GM18520 (cell line): ENCODE results near the gene SMAD3.

Experiments used
- ATAC-seq: cut with Tn5 transposase; IDR thresholded peaks from one replicate; pipeline ENCODE4 v1.9.1; 2021; ENCODE audit not compliant: unreplicated experiment

Gene SMAD3

GRCh38 chr15:67156834-67157233 is 91.4 kb downstream of the SMAD3 start:
- no peak for ATAC-seq

GRCh38 chr15:67157521-67158252 is 92.3 kb downstream of the SMAD3 start:
- ATAC-seq = no peak

DNA sequence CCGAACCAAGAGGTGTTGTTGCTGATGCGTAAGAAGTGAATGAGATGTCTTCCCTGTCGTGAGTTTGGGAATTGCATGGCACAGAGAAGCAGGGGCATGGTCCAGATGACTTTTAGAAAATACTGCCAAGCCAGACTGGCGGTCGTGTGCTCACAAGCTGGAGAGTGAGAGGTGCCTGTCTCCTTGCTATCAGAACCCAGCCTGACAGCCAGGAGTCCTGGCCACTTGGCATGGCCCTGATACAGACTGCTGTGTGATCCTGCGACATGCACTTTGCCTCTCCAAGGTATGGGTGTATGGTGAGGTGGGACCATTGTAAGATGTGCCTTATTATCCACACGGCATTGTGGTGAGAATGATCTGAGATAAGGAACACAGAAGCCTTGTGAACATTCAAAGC is 93.0 kb downstream of the SMAD3 start:
- ATAC-seq = no peak

- ATAC-seq = no peak
These were observed 96.0 kb downstream of the SMAD3 start for GRCh38 chr15:67161412-67161811.

GRCh38 chr15:67161881-67162280 is 96.5 kb downstream of the SMAD3 start:
- ATAC-seq = no peak

DNA sequence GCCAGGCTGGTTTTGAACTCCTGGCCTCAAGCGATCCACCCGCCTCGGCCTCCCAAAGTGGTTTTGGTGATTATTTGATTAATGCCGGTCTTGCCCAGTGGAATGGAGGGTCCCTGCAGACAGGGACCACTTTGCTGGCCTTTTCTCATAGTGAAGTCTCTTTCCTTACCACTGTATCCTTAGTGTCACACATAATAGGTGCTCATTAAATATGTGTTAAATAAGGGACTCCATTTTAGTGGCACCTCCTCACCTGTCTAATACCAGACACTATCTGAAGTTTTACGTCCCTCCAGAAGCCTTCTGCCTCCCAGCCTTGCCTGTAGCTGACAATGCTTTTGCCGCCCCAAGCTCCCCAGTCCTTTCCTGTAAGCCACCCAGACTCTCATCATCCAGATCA is 97.8 kb downstream of the SMAD3 start:
- no peak for ATAC-seq

- ATAC-seq = no peak
These were observed 99.0 kb downstream of the SMAD3 start for GRCh38 chr15:67164401-67164791.

GRCh38 chr15:67164811-67165253 is 99.4 kb downstream of the SMAD3 start:
- ATAC-seq = no peak

DNA sequence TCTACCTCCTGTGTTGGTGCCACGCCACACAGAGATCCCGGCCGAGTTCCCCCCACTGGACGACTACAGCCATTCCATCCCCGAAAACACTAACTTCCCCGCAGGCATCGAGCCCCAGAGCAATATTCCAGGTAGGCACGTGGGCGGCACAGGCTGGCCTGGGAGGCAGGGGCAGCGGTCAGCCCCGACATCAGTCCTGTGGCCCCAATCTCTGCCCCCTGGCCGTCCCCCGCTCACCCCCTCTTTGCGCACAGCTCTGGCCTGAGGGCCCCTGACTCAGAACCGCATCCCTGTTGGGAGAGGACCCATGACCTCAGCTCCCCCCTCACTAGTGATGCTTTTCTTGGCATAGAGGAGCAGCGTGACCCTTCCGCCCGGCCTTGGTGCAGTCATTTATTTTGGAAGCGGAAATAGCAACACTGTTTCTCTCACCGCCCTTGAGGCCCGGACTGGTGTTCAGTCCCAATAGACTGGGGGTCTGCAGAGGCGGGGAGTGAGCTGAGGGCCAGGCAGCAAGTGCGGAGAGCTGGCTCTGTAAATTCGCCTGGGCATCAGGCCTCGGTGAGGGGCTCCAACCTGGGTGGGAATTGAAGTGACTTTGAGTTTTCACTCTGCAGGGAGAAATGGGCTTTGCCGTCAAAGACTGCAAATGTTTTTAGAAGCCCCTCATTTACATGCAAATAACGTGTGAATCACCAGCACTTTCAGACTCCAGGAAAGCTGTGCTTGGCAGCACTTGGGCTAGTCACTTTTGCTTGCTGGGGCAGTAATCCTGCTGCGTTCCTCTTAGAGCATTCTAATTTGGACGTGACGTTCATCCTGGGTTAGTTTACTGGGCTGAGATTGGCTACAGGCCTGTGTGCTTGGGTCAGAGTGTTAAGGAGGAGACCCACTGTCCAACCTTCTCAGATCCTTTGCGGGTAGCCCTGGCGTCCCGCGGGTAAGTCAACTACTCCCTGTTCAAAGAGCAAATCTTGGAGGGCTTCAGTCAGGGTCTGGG is 100.2 kb downstream of the SMAD3 start:
- ATAC-seq = no peak

DNA sequence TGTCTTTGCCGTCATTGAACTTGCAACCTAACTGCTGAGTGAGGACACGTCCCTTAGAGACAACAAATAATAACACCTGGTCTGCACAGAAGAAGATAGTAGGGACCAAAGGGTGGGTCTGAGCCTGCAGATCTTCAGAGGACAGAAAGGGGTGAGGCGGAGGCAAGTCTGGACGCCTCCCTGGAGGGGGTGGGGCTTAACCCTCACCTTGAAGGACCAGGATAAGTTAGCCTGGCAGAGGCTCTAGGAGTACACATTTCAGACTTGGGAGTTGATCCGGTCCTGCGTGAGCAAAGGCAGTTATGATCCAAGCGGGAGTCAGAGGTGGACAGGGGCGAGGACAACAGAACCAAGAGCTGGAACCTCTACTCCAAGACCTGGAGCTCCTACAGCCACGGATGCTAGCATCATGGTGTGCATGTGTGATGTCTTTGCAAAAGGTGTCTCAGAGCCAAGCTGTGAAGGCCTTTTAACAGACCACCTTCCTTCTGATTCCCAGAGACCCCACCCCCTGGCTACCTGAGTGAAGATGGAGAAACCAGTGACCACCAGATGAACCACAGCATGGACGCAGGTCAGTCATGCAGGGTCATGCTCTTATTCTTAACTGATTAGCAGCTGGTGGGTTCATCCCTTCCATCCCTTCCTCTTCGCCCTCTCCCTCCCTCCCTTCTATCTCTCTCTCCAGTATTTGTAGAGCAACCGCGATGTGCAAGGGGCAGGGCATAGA is 101.0 kb downstream of the SMAD3 start:
- ATAC-seq = no peak

GRCh38 chr15:67167091-67167490 is 101.7 kb downstream of the SMAD3 start:
- ATAC-seq = no peak

DNA sequence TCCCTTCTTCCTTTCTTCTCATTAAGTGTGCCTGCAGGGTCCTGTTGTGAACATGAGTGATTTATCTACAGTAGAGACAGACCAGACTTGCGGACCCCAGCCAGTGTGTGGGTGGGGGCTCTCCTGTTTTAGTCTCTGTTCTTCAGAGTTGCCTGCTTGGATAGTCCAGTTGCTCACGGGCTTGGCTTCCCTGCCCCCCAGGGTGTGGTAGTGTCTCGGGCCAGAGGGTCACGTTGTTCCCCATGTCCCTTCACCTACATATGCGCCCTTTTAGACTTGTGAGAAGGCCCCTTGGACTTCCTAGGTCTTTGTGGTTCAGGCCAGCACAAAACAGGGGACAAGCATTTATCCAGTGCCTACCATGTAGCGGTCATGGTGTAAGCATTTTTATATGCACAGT is 103.3 kb downstream of the SMAD3 start:
- ATAC-seq = no peak

DNA sequence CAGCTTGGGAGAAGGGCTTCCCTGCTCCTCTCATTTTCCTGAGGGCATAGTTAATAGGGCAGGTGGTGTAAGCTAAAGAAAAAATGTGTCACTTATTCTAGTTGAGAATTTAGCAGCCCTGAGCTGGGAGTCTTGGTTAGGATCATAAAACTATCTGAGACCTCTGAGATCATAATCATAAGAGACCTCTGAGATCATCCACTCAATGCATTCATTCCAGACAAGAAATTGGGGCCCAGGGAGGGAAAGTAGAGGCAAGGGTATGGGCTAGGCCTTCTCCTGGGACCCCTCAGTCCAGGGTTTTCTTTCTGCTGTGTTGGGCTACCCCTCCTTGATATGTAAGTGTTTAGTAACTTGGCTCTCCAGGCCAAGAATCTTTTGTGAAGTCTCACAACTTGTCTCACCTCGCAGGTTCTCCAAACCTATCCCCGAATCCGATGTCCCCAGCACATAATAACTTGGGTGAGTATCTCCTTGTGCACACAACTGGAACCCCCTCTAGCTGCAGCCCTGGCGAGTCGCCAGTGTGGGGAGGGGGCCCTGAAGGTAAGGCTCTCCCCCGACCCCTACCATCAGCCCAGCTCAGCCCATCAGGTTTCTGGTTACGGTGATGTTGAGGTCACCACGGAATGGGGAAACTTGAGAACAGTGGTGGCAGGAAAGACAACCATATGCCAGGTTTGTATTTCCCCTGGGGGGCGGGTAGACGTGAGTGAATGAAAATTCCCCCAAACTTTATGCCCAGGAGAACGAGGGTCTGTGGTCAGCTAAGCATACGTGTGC is 104.9 kb downstream of the SMAD3 start:
- no peak for ATAC-seq

DNA sequence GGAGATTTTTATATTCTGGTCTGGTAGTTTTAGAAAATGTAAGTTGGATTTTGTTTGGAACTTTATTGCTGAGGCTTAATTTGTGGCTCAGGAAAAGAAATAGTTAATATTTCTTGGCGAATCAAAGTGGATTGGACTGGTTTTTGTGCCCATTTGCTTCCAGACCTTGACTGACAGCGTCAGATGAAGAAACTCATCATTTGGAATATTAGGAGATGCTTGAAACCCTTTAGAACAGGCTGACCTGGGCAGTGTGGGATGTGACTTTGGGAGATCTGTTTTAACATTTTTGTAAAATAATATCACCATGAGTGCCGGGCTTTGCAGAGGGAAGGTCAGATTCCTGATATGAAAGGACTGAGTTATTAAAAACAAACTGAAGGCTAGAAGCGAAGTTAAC is 106.1 kb downstream of the SMAD3 start:
- ATAC-seq = no peak

DNA sequence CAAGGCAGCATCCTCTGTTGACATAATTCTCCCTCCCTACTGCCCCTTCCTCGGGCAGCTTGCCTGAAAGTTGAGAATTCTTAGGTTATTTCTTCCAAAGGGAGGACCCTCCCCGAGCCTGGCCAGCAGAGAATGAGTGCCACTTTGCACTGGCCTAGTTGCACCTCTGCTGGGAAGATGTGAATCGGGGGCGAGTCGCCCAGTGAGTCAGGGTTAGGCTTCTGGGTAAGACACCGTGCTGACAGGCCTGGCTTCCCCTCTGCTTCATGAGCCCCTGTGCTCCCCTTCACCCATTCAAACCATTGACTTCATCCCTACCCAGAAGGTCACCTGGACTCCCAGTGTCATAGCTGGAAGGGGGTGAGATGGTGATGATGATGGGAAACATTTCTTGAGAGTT is 106.8 kb downstream of the SMAD3 start:
- ATAC-seq = no peak

- ATAC-seq = no peak
These were observed 107.6 kb downstream of the SMAD3 start for GRCh38 chr15:67173005-67173404.

- ATAC-seq = no peak
These were observed 108.4 kb downstream of the SMAD3 start for GRCh38 chr15:67173786-67174185.

- no peak for ATAC-seq
These were observed 109.0 kb downstream of the SMAD3 start for GRCh38 chr15:67174446-67174845.

GRCh38 chr15:67174864-67175573 is 109.6 kb downstream of the SMAD3 start:
- ATAC-seq = no peak

DNA sequence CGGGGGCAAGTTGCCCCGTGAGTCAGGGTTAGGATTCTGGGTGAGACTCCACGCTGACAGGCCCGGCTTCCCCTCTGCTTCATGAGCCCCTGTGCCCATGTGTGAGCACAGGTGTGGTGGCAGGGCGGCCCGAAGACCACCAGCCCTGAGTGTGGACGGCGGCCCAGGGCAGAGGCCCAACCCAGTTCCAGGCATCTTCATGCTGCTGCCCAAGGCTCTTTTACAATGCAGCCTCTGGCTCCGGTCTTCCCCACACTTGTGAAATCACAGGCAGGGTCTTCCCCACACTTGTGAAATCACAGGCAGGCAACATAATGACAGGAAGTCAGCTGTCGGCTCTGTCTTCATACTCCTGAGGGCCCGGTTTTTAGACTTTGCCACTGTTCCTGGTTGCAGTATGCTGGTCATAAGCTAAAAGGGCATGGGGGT is 110.3 kb downstream of the SMAD3 start:
- ATAC-seq = no peak
